ENCODE results near the gene ACR.
"Not testable (repeated sequence)": the region's sequence is repeated elsewhere in the genome, so short reads cannot be mapped to it uniquely, and the experiment has no call there.

GRCh38 chr22:50759597-50760341 is 21.8 kb downstream of the ACR start:
- not testable (repeated sequence) for TF ChIP-seq PRDM4 (CRISPR knock-in tag; IDR thresholded peaks at IDR 0.05; ENCODE audit: borderline replicate concordance); SMC3 (IDR thresholded peaks at IDR 0.05; ENCODE audit: low read length); RFX5 (IDR thresholded peaks at IDR 0.05; ENCODE audit: low read depth, low read length); NFKBIZ (CRISPR knock-in tag; IDR thresholded peaks at IDR 0.05); GTF2F1 (IDR thresholded peaks at IDR 0.05; ENCODE audit: low read length); PBX3 (CRISPR knock-in tag; IDR thresholded peaks at IDR 0.05; ENCODE audit: borderline replicate concordance); GABPA (IDR thresholded peaks at IDR 0.05; ENCODE audit: low read depth, low read length); GABPA (CRISPR knock-in tag; IDR thresholded peaks at IDR 0.05; ENCODE audit: low read depth); MXD4 (CRISPR knock-in tag; IDR thresholded peaks at IDR 0.05); GABPB1 (CRISPR knock-in tag; IDR thresholded peaks at IDR 0.05); ZNF609 (CRISPR knock-in tag; IDR thresholded peaks at IDR 0.05; ENCODE audit: borderline replicate concordance); EZH2 (conservative IDR thresholded peaks at IDR 0.05; ENCODE audit: low read depth, low read length); ZNF530 (CRISPR knock-in tag; IDR thresholded peaks at IDR 0.05; ENCODE audit: low read depth)

All from HepG2 (cell line).